Prostate gland (tissue), 2 donors: ENCODE data around the gene RSU1. TPM values are rescaled to one million over a fixed set of nuclear protein-coding genes. Genes with fewer than 3 reads are reported as not detected.

Experiments
- DNase-seq: peaks from one replicate; pipeline ENCODE4 v3.0.0-alpha.2; 2019; ENCODE audit warnings: low spot score
- H3K27ac ChIP-seq, 2 donors: fragments of 200-600 bp; sonication (generic); 2 replicates each; pipeline ENCODE4 v1.5.1; 2017 to 2019
- H3K27me3 ChIP-seq: fragments of 200-600 bp; sonication (generic); replicated peaks from 2 replicates; pipeline ENCODE4 v1.5.1; 2019; ENCODE audit not compliant: insufficient read depth
- H3K36me3 ChIP-seq, 2 donors: fragments of 200-600 bp; sonication (generic); 1 replicate in 1 of 2; 2 replicates in 1 of 2; pipeline versions ENCODE4 v1.5.1 to v1.8.1; 2017 to 2019
- H3K4me1 ChIP-seq: fragments of 200-600 bp; sonication (generic); replicated peaks from 2 replicates; pipeline ENCODE4 v1.5.1; 2019
- H3K4me3 ChIP-seq, 2 donors: fragments of 200-600 bp; sonication (generic); 2 replicates each; pipeline ENCODE4 v1.5.1; 2017 to 2019
- H3K9me3 ChIP-seq: fragments of 200-600 bp; sonication (generic); 2 replicates; pipeline ENCODE4 v1.5.1; 2017
- CTCF ChIP-seq, 4 experiments: fragments of 200-600 bp in 2 of 4; fragments of 450-650 bp in 2 of 4; sonication (generic) in 2 of 4; IDR thresholded peaks; 1 replicate in 3 of 4; 2 replicates in 1 of 4; pipeline ENCODE4 v1.5.1; 2016 to 2019; ENCODE audit warnings: antibody characterized with exemption in 4 of 4, mild to moderate bottlenecking in 2 of 4, moderate library complexity in 2 of 4
- POLR2A ChIP-seq: fragments of 450-650 bp; IDR thresholded peaks from one replicate; pipeline ENCODE4 v1.6.1; 2016; ENCODE audit warnings: antibody characterized with exemption, mild to moderate bottlenecking
- POLR2AphosphoS5 ChIP-seq: sonication (generic); formaldehyde crosslinking; IDR thresholded peaks from one replicate; pipeline ENCODE4 v1.6.1; 2017; ENCODE audit warnings: antibody characterized with exemption
- WGBS: methylation state at CpG from one replicate; pipeline ENCODE4 v1.1.5; 2018; 5-methylcytosine and 5-hydroxymethylcytosine counted together
- intact Hi-C: fragments of 100-400 bp; cut with DNase I; formaldehyde crosslinking; loops from one replicate; pipeline ENCODE4 v1.14.2; 2022
- total RNA-seq, 2 donors: library from RNA; depleted of rRNA; stranded (reverse); fragments of >200 nt; gene quantifications; one replicate each; pipeline ENCODE4 v1.1.0, GENCODE V29; 2016

Gene RSU1
- total RNA-seq, 2 donors from 2014 or later: 32.2 to 49.3 TPM

- WGBS: 87% methylated on average over 10 of the region's 11 CpGs
Measured at GRCh38 chr10:16597656-16598055, 219.6 kb downstream of the RSU1 start.

GRCh38 chr10:16592378-16592777 lies 224.8 kb downstream of the RSU1 start:
- TF ChIP-seq POLR2AphosphoS5 (no peak), CTCF (IDR thresholded peaks at IDR 0.05) (no peak), POLR2A (no peak)
- intact Hi-C loops: no loop called here
- no peak for DNase-seq

More at GRCh38 chr10:16597656-16598055, 219.6 kb downstream of the RSU1 start:
- H3K4me1 ChIP-seq: no peaks in the 10 kb centered on the region
- DNase-seq: no peak
- H3K9me3 ChIP-seq: no peaks in the 10 kb centered on the region
- H3K4me3 ChIP-seq: no peak overlapping the region
- no peaks in the 10 kb centered on the region for H3K27me3 ChIP-seq
- TF ChIP-seq POLR2A (no peak), POLR2AphosphoS5 (no peak), CTCF (IDR thresholded peaks at IDR 0.05) (no peak)
- intact Hi-C loops: no loop called here
- no peak overlapping the region for H3K27ac ChIP-seq
- H3K36me3 ChIP-seq: no peaks in the 10 kb centered on the region

GRCh38 chr10:16586358-16587138 lies 230.7 kb downstream of the RSU1 start:
- WGBS: 87% methylated on average over 7 of the region's 7 CpGs
- DNase-seq: no peak
- intact Hi-C loops: no loop called here
- Histone ChIP-seq H3K27ac (no peak overlapping the region), H3K27me3 (no peaks in the 10 kb centered on the region), H3K36me3 (no peaks in the 10 kb centered on the region), H3K9me3 (no peaks in the 10 kb centered on the region), H3K4me1 (no peaks in the 10 kb centered on the region), H3K4me3 (no peak overlapping the region)
- no peak for TF ChIP-seq POLR2A
- no peak for TF ChIP-seq CTCF (IDR thresholded peaks at IDR 0.05)
- no peak for TF ChIP-seq POLR2AphosphoS5

More at GRCh38 chr10:16592378-16592777, 224.8 kb downstream of the RSU1 start:
- Histone ChIP-seq H3K9me3 (no peaks in the 10 kb centered on the region), H3K27me3 (no peaks in the 10 kb centered on the region), H3K36me3 (no peaks in the 10 kb centered on the region), H3K4me1 (no peaks in the 10 kb centered on the region), H3K4me3 (no peak overlapping the region), H3K27ac (no peak overlapping the region)
- 79% methylated on average over 11 of the region's 11 CpGs for WGBS

- WGBS: 69% methylated on average over 6 of the region's 6 CpGs
- no peak for TF ChIP-seq POLR2A
- TF ChIP-seq POLR2AphosphoS5: no peak
- no peak for TF ChIP-seq CTCF (IDR thresholded peaks at IDR 0.05)
- Histone ChIP-seq H3K36me3 (no peaks in the 10 kb centered on the region), H3K4me1 (no peaks in the 10 kb centered on the region), H3K9me3 (no peaks in the 10 kb centered on the region), H3K27me3 (no peaks in the 10 kb centered on the region), H3K27ac (no peak overlapping the region), H3K4me3 (no peak overlapping the region)
- DNase-seq: no peak
- intact Hi-C loops: no loop called here
Measured at GRCh38 chr10:16585103-16585502, 232.1 kb downstream of the RSU1 start.

- no peaks in the 10 kb centered on the region for H3K27me3 ChIP-seq
- H3K4me3 ChIP-seq: no peak overlapping the region
- no peaks in the 10 kb centered on the region for H3K9me3 ChIP-seq
- 50% methylated on average over 10 of the region's 10 CpGs for WGBS
- TF ChIP-seq CTCF (IDR thresholded peaks at IDR 0.05) (no peak), POLR2A (no peak), POLR2AphosphoS5 (no peak)
- H3K27ac ChIP-seq: no peak overlapping the region
- intact Hi-C loops: no loop called here
- no peak for DNase-seq
- H3K4me1 ChIP-seq: no peaks in the 10 kb centered on the region
- no peaks in the 10 kb centered on the region for H3K36me3 ChIP-seq
Measured at GRCh38 chr10:16583382-16583781, 233.8 kb downstream of the RSU1 start.
